ENCODE results near the gene G6PC1. TPM values are rescaled to one million over a fixed set of nuclear protein-coding genes. Genes with fewer than 3 reads are reported as not detected.

The G6PC1 gene
- total and polyA plus RNA-seq, 2 of the 13 experiments (the other 11 are each of a cell fraction or from before 2014, with no cell fraction given) = 1.7 to 37.9 TPM

GRCh38 chr17:42853968-42854790, 46.4 kb upstream of the G6PC1 start (continued):
- no peak; the same call in 1 of the 2 replicates for TF ChIP-seq ZC3H13 (CRISPR knock-in tag; IDR thresholded peaks at IDR 0.05)
- no peak for TF ChIP-seq KDM1A (CRISPR knock-in tag; IDR thresholded peaks at IDR 0.05)
- no peak for TF ChIP-seq KLF12 (CRISPR knock-in tag; IDR thresholded peaks at IDR 0.05; ENCODE audit: borderline replicate concordance)
- 0 out of 2 replicates have a peak, but pooled peaks have one; percentile 12 for TF ChIP-seq SP4 (CRISPR knock-in tag; IDR thresholded peaks at IDR 0.05)
- peak; percentile 65; the same call in 1 of the 2 replicates for TF ChIP-seq POLR2G (IDR thresholded peaks at IDR 0.05; ENCODE audit: low read depth, low read length)
- TF ChIP-seq, protein P1, sequence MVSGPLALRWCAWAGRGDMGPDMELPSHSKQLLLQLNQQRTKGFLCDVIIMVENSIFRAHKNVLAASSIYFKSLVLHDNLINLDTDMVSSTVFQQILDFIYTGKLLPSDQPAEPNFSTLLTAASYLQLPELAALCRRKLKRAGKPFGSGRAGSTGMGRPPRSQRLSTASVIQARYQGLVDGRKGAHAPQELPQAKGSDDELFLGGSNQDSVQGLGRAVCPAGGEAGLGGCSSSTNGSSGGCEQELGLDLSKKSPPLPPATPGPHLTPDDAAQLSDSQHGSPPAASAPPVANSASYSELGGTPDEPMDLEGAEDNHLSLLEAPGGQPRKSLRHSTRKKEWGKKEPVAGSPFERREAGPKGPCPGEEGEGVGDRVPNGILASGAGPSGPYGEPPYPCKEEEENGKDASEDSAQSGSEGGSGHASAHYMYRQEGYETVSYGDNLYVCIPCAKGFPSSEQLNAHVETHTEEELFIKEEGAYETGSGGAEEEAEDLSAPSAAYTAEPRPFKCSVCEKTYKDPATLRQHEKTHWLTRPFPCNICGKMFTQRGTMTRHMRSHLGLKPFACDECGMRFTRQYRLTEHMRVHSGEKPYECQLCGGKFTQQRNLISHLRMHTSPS (CRISPR knock-in tag; IDR thresholded peaks at IDR 0.05; ENCODE audit: low read depth) = 0 out of 2 replicates have a peak, but pooled peaks have one; percentile 61
- TF ChIP-seq XRCC5 (optimal IDR thresholded peaks at IDR 0.05; ENCODE audit: low read length) = no peak
- no peak for TF ChIP-seq PAWR (CRISPR knock-in tag; IDR thresholded peaks at IDR 0.05; ENCODE audit: borderline replicate concordance)
- TF ChIP-seq, protein P2, sequence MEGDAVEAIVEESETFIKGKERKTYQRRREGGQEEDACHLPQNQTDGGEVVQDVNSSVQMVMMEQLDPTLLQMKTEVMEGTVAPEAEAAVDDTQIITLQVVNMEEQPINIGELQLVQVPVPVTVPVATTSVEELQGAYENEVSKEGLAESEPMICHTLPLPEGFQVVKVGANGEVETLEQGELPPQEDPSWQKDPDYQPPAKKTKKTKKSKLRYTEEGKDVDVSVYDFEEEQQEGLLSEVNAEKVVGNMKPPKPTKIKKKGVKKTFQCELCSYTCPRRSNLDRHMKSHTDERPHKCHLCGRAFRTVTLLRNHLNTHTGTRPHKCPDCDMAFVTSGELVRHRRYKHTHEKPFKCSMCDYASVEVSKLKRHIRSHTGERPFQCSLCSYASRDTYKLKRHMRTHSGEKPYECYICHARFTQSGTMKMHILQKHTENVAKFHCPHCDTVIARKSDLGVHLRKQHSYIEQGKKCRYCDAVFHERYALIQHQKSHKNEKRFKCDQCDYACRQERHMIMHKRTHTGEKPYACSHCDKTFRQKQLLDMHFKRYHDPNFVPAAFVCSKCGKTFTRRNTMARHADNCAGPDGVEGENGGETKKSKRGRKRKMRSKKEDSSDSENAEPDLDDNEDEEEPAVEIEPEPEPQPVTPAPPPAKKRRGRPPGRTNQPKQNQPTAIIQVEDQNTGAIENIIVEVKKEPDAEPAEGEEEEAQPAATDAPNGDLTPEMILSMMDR (CRISPR knock-in tag; IDR thresholded peaks at IDR 0.05) = peak; percentile 33; the same call in 1 of the 2 replicates
- TF ChIP-seq AHR (CRISPR knock-in tag; IDR thresholded peaks at IDR 0.05) = no peak
- TF ChIP-seq DDIT3 (CRISPR knock-in tag; IDR thresholded peaks at IDR 0.05) = no peak
- TF ChIP-seq SIN3A (IDR thresholded peaks at IDR 0.05; ENCODE audit: borderline replicate concordance, low read depth, low read length) = peak; percentile 8; the same call in 1 of the 2 replicates
- TF ChIP-seq UBTF (CRISPR knock-in tag; IDR thresholded peaks at IDR 0.05) = peak; percentile 90
- TF ChIP-seq, protein P3, sequence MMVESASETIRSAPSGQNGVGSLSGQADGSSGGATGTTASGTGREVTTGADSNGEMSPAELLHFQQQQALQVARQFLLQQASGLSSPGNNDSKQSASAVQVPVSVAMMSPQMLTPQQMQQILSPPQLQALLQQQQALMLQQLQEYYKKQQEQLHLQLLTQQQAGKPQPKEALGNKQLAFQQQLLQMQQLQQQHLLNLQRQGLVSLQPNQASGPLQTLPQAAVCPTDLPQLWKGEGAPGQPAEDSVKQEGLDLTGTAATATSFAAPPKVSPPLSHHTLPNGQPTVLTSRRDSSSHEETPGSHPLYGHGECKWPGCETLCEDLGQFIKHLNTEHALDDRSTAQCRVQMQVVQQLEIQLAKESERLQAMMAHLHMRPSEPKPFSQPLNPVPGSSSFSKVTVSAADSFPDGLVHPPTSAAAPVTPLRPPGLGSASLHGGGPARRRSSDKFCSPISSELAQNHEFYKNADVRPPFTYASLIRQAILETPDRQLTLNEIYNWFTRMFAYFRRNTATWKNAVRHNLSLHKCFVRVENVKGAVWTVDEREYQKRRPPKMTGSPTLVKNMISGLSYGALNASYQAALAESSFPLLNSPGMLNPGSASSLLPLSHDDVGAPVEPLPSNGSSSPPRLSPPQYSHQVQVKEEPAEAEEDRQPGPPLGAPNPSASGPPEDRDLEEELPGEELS (CRISPR knock-in tag; IDR thresholded peaks at IDR 0.05) = no peak
- TF ChIP-seq RAD51 (IDR thresholded peaks at IDR 0.05; ENCODE audit: borderline replicate concordance) = no peak
- peak; percentile 87; the same call in 1 of the 2 replicates for TF ChIP-seq ZNF670 (CRISPR knock-in tag; IDR thresholded peaks at IDR 0.05; ENCODE audit: borderline replicate concordance)
- TF ChIP-seq DPF2 (CRISPR knock-in tag; IDR thresholded peaks at IDR 0.05; ENCODE audit: borderline replicate concordance, low read depth) = peak; percentile 52; the same call in 1 of the 2 replicates
- TF ChIP-seq JDP2 (CRISPR knock-in tag; IDR thresholded peaks at IDR 0.05; ENCODE audit: borderline replicate concordance) = no peak
- 0 out of 2 replicates have a peak, but pooled peaks have one; percentile 44 for TF ChIP-seq ZNF644 (CRISPR knock-in tag; IDR thresholded peaks at IDR 0.05; ENCODE audit: low read depth)
- 0 out of 2 replicates have a peak, but pooled peaks have one; percentile 57 for TF ChIP-seq ZNF30 (CRISPR knock-in tag; IDR thresholded peaks at IDR 0.05)

All from HepG2 (cell line).